Tibial nerve (tissue), 4 donors: ENCODE measurements around the gene BTBD9.

Experiments used
- CTCF ChIP-seq, 5 experiments: fragments of 200-600 bp in 3 of 5; fragments of 450-650 bp in 2 of 5; sonication (generic) in 3 of 5; IDR thresholded peaks; one replicate each; pipeline ENCODE4 v1.5.1; 2016 to 2019; ENCODE audit warnings: antibody characterized with exemption in 5 of 5, mild to moderate bottlenecking in 3 of 5, moderate library complexity in 2 of 5
- EP300 ChIP-seq, 2 donors: sonication (generic); formaldehyde crosslinking; IDR thresholded peaks; one replicate each; pipeline ENCODE4 v1.6.1; 2017; ENCODE audit warnings: antibody characterized with exemption in 2 of 2, mild to moderate bottlenecking in 1 of 2

- no peak for TF ChIP-seq CTCF (IDR thresholded peaks at IDR 0.05)
- TF ChIP-seq EP300 (IDR thresholded peaks at IDR 0.05), result no peak
These were observed 367.5 kb downstream of the BTBD9 start for GRCh38 chr6:38272222-38272621.
